ENCODE data around the gene C1QTNF8. TPM values are rescaled to one million over a fixed set of nuclear protein-coding genes. Genes with fewer than 3 reads are reported as not detected.
"Not testable (repeated sequence)": the region's sequence is repeated elsewhere in the genome, so short reads cannot be mapped to it uniquely, and the experiment has no call there.

Gene C1QTNF8
- total RNA-seq, 2 donors from 2014 or later = 0.34 TPM; not detected in 1

- Histone ChIP-seq H3K27me3 (replicated peaks; ENCODE audit: insufficient read depth) (no peaks in the 10 kb centered on the region), H3K4me3 (no peak overlapping the region), H3K4me1 (replicated peaks) (peaks cover 12% of the 10 kb centered on the region), H3K36me3 (no peaks in the 10 kb centered on the region), H3K9me3 (no peaks in the 10 kb centered on the region), H3K27ac (no peak overlapping the region)
- DNase-seq (ENCODE audit: low spot score) = no peak
- intact Hi-C loops (cut with DNase I) = no loop called here
- no peak for TF ChIP-seq POLR2AphosphoS5 (IDR thresholded peaks at IDR 0.05)
- no peak for TF ChIP-seq POLR2A (IDR thresholded peaks at IDR 0.05)
- TF ChIP-seq CTCF (IDR thresholded peaks at IDR 0.05) = no peak
- 52% methylated on average over 55 of the region's 85 CpGs for WGBS
Observed at GRCh38 chr16:1093284-1094123, 2.5 kb downstream of the C1QTNF8 start.

GRCh38 chr16:1092685-1093283, 3.3 kb downstream of the C1QTNF8 start:
- H3K4me3 ChIP-seq; DNase-seq (ENCODE audit: low spot score); H3K27ac ChIP-seq; H3K27me3 ChIP-seq (replicated peaks; ENCODE audit: insufficient read depth); H3K9me3 ChIP-seq; intact Hi-C loops (cut with DNase I); H3K36me3 ChIP-seq: not testable (repeated sequence)
- 95% methylated on average over 37 of the region's 40 CpGs for WGBS
- peaks cover 12% of the 10 kb centered on the region for H3K4me1 ChIP-seq (replicated peaks)

- 97% methylated on average over 27 of the region's 27 CpGs for WGBS
- Histone ChIP-seq H3K27me3 (replicated peaks; ENCODE audit: insufficient read depth) (no peaks in the 10 kb centered on the region), H3K36me3 (no peaks in the 10 kb centered on the region), H3K27ac (no peak overlapping the region), H3K4me1 (replicated peaks) (peaks cover 12% of the 10 kb centered on the region), H3K4me3 (no peak overlapping the region), H3K9me3 (no peaks in the 10 kb centered on the region)
- intact Hi-C loops (cut with DNase I) = no loop called here
- no peak for DNase-seq (ENCODE audit: low spot score)
- TF ChIP-seq POLR2A (IDR thresholded peaks at IDR 0.05) (no peak), CTCF (IDR thresholded peaks at IDR 0.05) (no peak), POLR2AphosphoS5 (IDR thresholded peaks at IDR 0.05) (no peak)
Observed at GRCh38 chr16:1091992-1092552, 4.0 kb downstream of the C1QTNF8 start.

- intact Hi-C loops (cut with DNase I) = no loop called here
- Histone ChIP-seq H3K27me3 (replicated peaks; ENCODE audit: insufficient read depth) (no peaks in the 10 kb centered on the region), H3K4me3 (no peak overlapping the region), H3K9me3 (no peaks in the 10 kb centered on the region), H3K36me3 (no peaks in the 10 kb centered on the region), H3K4me1 (replicated peaks) (peaks cover 12% of the 10 kb centered on the region), H3K27ac (no peak overlapping the region)
- no peak for TF ChIP-seq CTCF (IDR thresholded peaks at IDR 0.05)
- TF ChIP-seq POLR2A (IDR thresholded peaks at IDR 0.05) = no peak
- TF ChIP-seq POLR2AphosphoS5 (IDR thresholded peaks at IDR 0.05) = no peak
- WGBS = 38% methylated on average over 26 of the region's 27 CpGs
- no peak for DNase-seq (ENCODE audit: low spot score)
Observed at GRCh38 chr16:1090620-1091587, 5.1 kb downstream of the C1QTNF8 start.

Data from prostate gland (tissue), 2 donors.